ENCODE results near the gene JMJD8. TPM values are rescaled to one million over a fixed set of nuclear protein-coding genes. Genes with fewer than 3 reads are reported as not detected.

Gene JMJD8
- total RNA-seq, 2 experiments from 2014 or later: 22.0 to 23.6 TPM

GRCh38 chr16:695355-696089 lies 11.4 kb upstream of the JMJD8 start:
- CTCF ChIA-PET: interaction anchor here (1.2 to 2.0 kb wide), 3 partner anchors 28 to 59 kb away, joined by 4 to 8 read pairs (median 6); partner anchors contain the start of genes CIAO3 and RHOT2
- H3K36me3 Mint-ChIP-seq (ENCODE audit: low read depth): no peaks in the 10 kb centered on the region
- ATAC-seq (ENCODE audit: poor library complexity) (peak; percentile 73), DNase-seq (peak; percentile 40 to 86 (median 73))
- Histone ChIP-seq H3K27me3 (ENCODE audit: control insufficient read depth in 1 of 2, insufficient read depth in 2 of 2, low read length in 2 of 2) (peaks cover 0 to 2% of the 10 kb centered on the region in 2 experiments), H3K4me1 (ENCODE audit: insufficient read depth, low read length) (peaks cover 59% of the 10 kb centered on the region), H3K36me3 (ENCODE audit: insufficient read depth, low read length) (no peaks in the 10 kb centered on the region), H3K4me3 (ENCODE audit: low read length) (peak overlapping the region; percentile 69), H3K27ac (ENCODE audit: low read depth in 1 of 2, low read length in 2 of 2) (no peak overlapping the region), H3K9me3 (ENCODE audit: control insufficient read depth in 1 of 2, insufficient read depth in 1 of 2, low read length in 2 of 2) (peaks cover 0 to 14% of the 10 kb centered on the region in 2 experiments)
- H3K27me3 Mint-ChIP-seq: no peaks in the 10 kb centered on the region
- intact Hi-C loops (cut with DNase I, micrococcal nuclease): loop anchor here in 1 of 2 experiments (10.0 kb wide), 2 partner anchors 719 to 1269 kb away; partner anchors contain the start of genes RNF151, RPS2 and UNKL
- peaks cover 11% of the 10 kb centered on the region for H3K4me1 Mint-ChIP-seq (ENCODE audit: low read depth)
- TF ChIP-seq CTCF (IDR thresholded peaks at IDR 0.05): no peak
- H3K9me3 Mint-ChIP-seq: no peaks in the 10 kb centered on the region
- POLR2A ChIA-PET: interaction anchor here (0.5 to 4.1 kb wide), 30 partner anchors 8 to 1452 kb away, joined by 3 to 55 read pairs (median 6); partner anchors contain the start of genes ANTKMT, CAPN15, CCDC78 and CHTF18
- H3K27ac Mint-ChIP-seq: peak overlapping the region; percentile 72
- peak overlapping the region; percentile 80 for H3K4me3 Mint-ChIP-seq

GRCh38 chr16:694863-695354 lies 10.8 kb upstream of the JMJD8 start:
- Histone ChIP-seq H3K4me3 (ENCODE audit: low read length) (peak overlapping the region; percentile 69), H3K36me3 (ENCODE audit: insufficient read depth, low read length) (no peaks in the 10 kb centered on the region), H3K9me3 (ENCODE audit: control insufficient read depth in 1 of 2, insufficient read depth in 1 of 2, low read length in 2 of 2) (peaks cover 0 to 9% of the 10 kb centered on the region in 2 experiments), H3K27ac (ENCODE audit: low read depth in 1 of 2, low read length in 2 of 2) (no peak overlapping the region), H3K4me1 (ENCODE audit: insufficient read depth, low read length) (peaks cover 58% of the 10 kb centered on the region), H3K27me3 (ENCODE audit: control insufficient read depth in 1 of 2, insufficient read depth in 2 of 2, low read length in 2 of 2) (peaks cover 0 to 2% of the 10 kb centered on the region in 2 experiments)
- ChIA-PET POLR2A (interaction anchor here (0.6 to 4.1 kb wide), 25 partner anchors 9 to 1452 kb away, joined by 3 to 55 read pairs (median 7); partner anchors contain the start of genes ANTKMT, CAPN15, CCDC78 and CHTF18), CTCF (interaction anchor here (1.2 to 2.0 kb wide), 3 partner anchors 27 to 58 kb away, joined by 4 to 8 read pairs (median 6); partner anchors contain the start of genes CIAO3 and RHOT2)
- Mint-ChIP-seq H3K4me1 (ENCODE audit: low read depth) (peaks cover 16% of the 10 kb centered on the region), H3K9me3 (no peaks in the 10 kb centered on the region), H3K27me3 (no peaks in the 10 kb centered on the region), H3K27ac (no peak overlapping the region), H3K36me3 (ENCODE audit: low read depth) (peaks cover 5% of the 10 kb centered on the region), H3K4me3 (peak overlapping the region; percentile 20)
- ATAC-seq (ENCODE audit: poor library complexity) (no peak), DNase-seq (peak in 1 of 14 experiments; percentile 57)
- no peak for TF ChIP-seq CTCF (IDR thresholded peaks at IDR 0.05)
- intact Hi-C loops (cut with DNase I, micrococcal nuclease): loop anchor here in 1 of 2 experiments (10.0 kb wide), 2 partner anchors 720 to 1270 kb away; partner anchors contain the start of genes RNF151, RPS2 and UNKL

DNA sequence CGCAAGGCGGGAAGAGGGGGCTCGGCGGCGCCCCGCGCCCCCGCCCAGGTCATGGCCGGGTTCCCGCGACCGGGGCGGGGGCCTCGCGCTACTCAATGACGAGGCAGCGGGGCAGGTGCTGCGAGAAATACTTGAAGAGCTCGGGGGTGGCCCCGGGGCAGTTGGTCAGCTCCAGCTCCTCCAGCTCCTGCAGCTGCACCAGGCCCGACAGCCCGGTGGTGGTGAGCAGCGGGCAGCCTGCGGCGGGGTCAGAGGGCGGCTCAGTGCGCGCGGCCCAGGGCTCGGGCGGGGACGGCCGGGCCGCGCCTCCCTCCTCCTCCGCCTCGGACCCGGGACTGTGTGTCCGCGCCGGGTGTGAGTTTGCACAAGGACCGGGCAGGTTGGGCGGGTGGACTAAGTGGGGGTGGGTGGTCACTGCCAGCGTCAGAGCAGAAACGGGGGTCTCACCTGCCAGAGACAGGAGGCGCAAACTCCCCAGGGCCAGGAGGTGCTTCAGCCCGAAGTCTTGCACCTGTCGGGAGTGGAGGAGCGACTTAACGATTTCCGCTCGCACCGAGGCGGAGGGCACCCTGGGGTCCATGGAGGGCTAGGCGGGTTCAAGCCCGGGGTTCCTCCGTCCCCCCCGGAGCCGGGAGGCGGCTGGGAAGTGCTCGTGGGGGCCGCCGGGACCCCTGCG lies 10.2 kb upstream of the JMJD8 start:
- no peaks in the 10 kb centered on the region for H3K27me3 ChIP-seq (ENCODE audit: control insufficient read depth in 1 of 2, insufficient read depth in 2 of 2, low read length in 2 of 2)
- intact Hi-C loops (cut with DNase I, micrococcal nuclease): loop anchor here in 1 of 2 experiments (10.0 kb wide), 2 partner anchors 720 to 1270 kb away; partner anchors contain the start of genes RNF151, RPS2 and UNKL
- Mint-ChIP-seq H3K4me3 (peak overlapping the region; percentile 70), H3K9me3 (no peaks in the 10 kb centered on the region), H3K27me3 (no peaks in the 10 kb centered on the region), H3K36me3 (ENCODE audit: low read depth) (peaks cover 5% of the 10 kb centered on the region), H3K27ac (no peak overlapping the region), H3K4me1 (ENCODE audit: low read depth) (peaks cover 22% of the 10 kb centered on the region)
- H3K4me3 ChIP-seq (ENCODE audit: low read length): peak overlapping the region; percentile 69
- no peaks in the 10 kb centered on the region for H3K36me3 ChIP-seq (ENCODE audit: insufficient read depth, low read length)
- peaks cover 58% of the 10 kb centered on the region for H3K4me1 ChIP-seq (ENCODE audit: insufficient read depth, low read length)
- peak in 3 of 14 experiments; percentile 32 to 64 (median 54) for DNase-seq
- CTCF ChIA-PET: interaction anchor here (1.7 to 2.0 kb wide), 2 partner anchors 27 to 47 kb away, joined by 6 to 8 read pairs; partner anchors contain the start of genes CIAO3 and RHOT2
- POLR2A ChIA-PET: interaction anchor here (0.8 to 4.1 kb wide), 7 partner anchors 10 to 270 kb away, joined by 3 to 55 read pairs (median 12); partner anchors contain the start of genes ANTKMT, JMJD8, METRN and METTL26
- no peak overlapping the region for H3K27ac ChIP-seq (ENCODE audit: low read depth in 1 of 2, low read length in 2 of 2)
- peaks cover 0 to 7% of the 10 kb centered on the region in 2 experiments for H3K9me3 ChIP-seq (ENCODE audit: control insufficient read depth in 1 of 2, insufficient read depth in 1 of 2, low read length in 2 of 2)
- no peak for ATAC-seq (ENCODE audit: poor library complexity)
- no peak for TF ChIP-seq CTCF (IDR thresholded peaks at IDR 0.05)

Measured in CD4-positive, alpha-beta T cell (primary cell).